AG08396 (cell line): ENCODE measurements around the gene VILL.
"Not testable (repeated sequence)": the region's sequence is repeated elsewhere in the genome, so short reads cannot be mapped to it uniquely, and the experiment has no call there.

Experiments
- DNase-seq: peaks from one replicate; pipeline ENCODE4 v3.0.0; 2012; ENCODE audit warnings: low spot score, mixed read lengths

The VILL gene

GRCh38 chr3:38036286-38036685, 45.7 kb downstream of the VILL start:
- DNase-seq, result no peak

GRCh38 chr3:38036906-38037305, 46.3 kb downstream of the VILL start:
- no peak for DNase-seq

- no peak for DNase-seq
These were observed 47.9 kb downstream of the VILL start for GRCh38 chr3:38038447-38038911.

GRCh38 chr3:38039101-38039898, 48.7 kb downstream of the VILL start, which contains the start of gene DLEC1:
DLEC1 (plus strand) TSS chr3:38039208; CDS start chr3:38039226, 18 bp downstream.
- no peak for DNase-seq

GRCh38 chr3:38039899-38040261, 49.3 kb downstream of the VILL start:
- DNase-seq, result peak; percentile 70

GRCh38 chr3:38040401-38040800, 49.8 kb downstream of the VILL start:
- DNase-seq, result no peak

GRCh38 chr3:38043486-38043885, 52.9 kb downstream of the VILL start:
- DNase-seq, result no peak

GRCh38 chr3:38046027-38046426, 55.4 kb downstream of the VILL start:
- no peak for DNase-seq

GRCh38 chr3:38046821-38047220, 56.2 kb downstream of the VILL start:
- no peak for DNase-seq

GRCh38 chr3:38047896-38048295, 57.3 kb downstream of the VILL start:
- DNase-seq, result no peak

GRCh38 chr3:38049358-38050126, 59.0 kb downstream of the VILL start:
- DNase-seq, result no peak

- DNase-seq, result no peak
These were observed 60.5 kb downstream of the VILL start for GRCh38 chr3:38051131-38051530.

- not testable (repeated sequence) for DNase-seq
These were observed 62.7 kb downstream of the VILL start for GRCh38 chr3:38053286-38053685.

GRCh38 chr3:38053813-38054498, 63.4 kb downstream of the VILL start:
- DNase-seq, result not testable (repeated sequence)

- DNase-seq, result peak; percentile 35
These were observed 64.0 kb downstream of the VILL start for GRCh38 chr3:38054499-38055001.
